Measurements from ENCODE around the gene ART1. TPM values are rescaled to one million over a fixed set of nuclear protein-coding genes. Genes with fewer than 3 reads are reported as not detected.
"Not testable (repeated sequence)": the region's sequence is repeated elsewhere in the genome, so short reads cannot be mapped to it uniquely, and the experiment has no call there.

Gene ART1
- polyA plus RNA-seq, 1 donor (not counting 4 experiments of a cell fraction or from before 2014, with no cell fraction given): not detected

DNA sequence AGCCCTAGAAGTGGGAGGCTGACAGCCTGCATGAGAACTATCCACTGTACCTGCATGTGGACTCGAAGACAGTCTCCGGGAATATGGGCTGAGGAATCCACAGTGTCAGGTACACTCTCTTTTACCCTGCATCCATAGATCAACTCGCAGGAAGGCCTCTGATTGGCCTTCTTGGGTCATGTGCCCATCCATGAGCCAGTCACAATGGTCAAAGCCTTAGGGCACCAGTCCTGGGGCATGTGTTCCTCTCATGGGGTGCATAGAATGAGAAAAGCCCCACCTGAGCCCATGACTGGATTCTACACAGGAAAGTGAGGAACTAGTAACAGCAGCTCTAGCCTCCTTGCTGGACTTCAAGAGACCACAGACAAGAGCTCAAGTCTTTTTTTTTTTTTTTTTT, 10.6 kb downstream of the ART1 start:
- H2AFZ ChIP-seq (ENCODE audit: control insufficient read depth, low read length): no peak overlapping the region
- H3K27ac ChIP-seq (ENCODE audit: control insufficient read depth, insufficient read depth, low read length): no peak overlapping the region
- dilution Hi-C loops (cut with MboI; ENCODE audit: extremely low pct_ligation_motif_present, low sequenced_read_pairs): no loop called here

DNA sequence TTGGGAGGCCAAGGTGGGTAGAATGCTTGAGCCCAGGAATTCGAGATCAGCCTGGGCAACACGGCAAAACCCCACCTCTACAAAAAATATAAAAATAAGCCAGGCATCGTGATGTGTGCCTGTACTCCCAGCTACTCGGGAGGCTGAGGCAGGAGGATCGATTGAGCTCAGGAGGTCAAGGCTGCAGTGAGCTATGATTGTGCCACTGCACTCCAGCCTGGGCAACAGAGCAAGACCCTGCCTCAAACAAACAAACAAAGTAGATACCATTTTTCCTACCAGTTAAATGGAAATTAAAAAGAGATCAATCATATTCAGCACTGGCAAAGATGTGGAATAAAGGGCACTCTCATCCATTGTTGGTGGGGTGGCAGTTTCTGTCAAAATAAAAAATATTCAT, 12.4 kb downstream of the ART1 start:
- H3K27me3 ChIP-seq (ENCODE audit: control insufficient read depth, extremely low read depth, insufficient read depth, low read length); H3K9me1 ChIP-seq (ENCODE audit: control insufficient read depth, extremely low read depth, insufficient read depth, low read length); H2AFZ ChIP-seq (ENCODE audit: control insufficient read depth, low read length); FAIRE-seq; H3K79me2 ChIP-seq (ENCODE audit: control insufficient read depth, insufficient read depth, low read length); H3K9me3 ChIP-seq (ENCODE audit: control insufficient read depth, low read depth, low read length); H3K4me2 ChIP-seq (ENCODE audit: control insufficient read depth, extremely low read depth, insufficient read depth, low read depth, low read length); dilution Hi-C loops (cut with MboI; ENCODE audit: extremely low pct_ligation_motif_present, low sequenced_read_pairs); H3K4me3 ChIP-seq (ENCODE audit: control insufficient read depth in 2 of 3, extremely low read depth in 1 of 3, insufficient read depth in 2 of 3, low read depth in 1 of 3, low read length in 3 of 3); H3K36me3 ChIP-seq (ENCODE audit: control insufficient read depth in 2 of 2, extremely low read depth in 1 of 2, insufficient read depth in 2 of 2, low read length in 2 of 2); DNase-seq (ENCODE audit: low read depth, low spot score); H3K4me1 ChIP-seq (ENCODE audit: control insufficient read depth, extremely low read depth, insufficient read depth, low read length); H3K9ac ChIP-seq (ENCODE audit: control insufficient read depth, extremely low read depth, insufficient read depth, low read length); H4K20me1 ChIP-seq (ENCODE audit: control insufficient read depth, extremely low read depth, insufficient read depth, low read length); H3K27ac ChIP-seq (ENCODE audit: control insufficient read depth, insufficient read depth, low read length): not testable (repeated sequence)

More for the DNA sequence above, 10.6 kb downstream of the ART1 start:
- no peaks in the 10 kb centered on the region for H3K9me1 ChIP-seq (ENCODE audit: control insufficient read depth, extremely low read depth, insufficient read depth, low read length)
- no peaks in the 10 kb centered on the region for H3K36me3 ChIP-seq (ENCODE audit: control insufficient read depth in 2 of 2, extremely low read depth in 1 of 2, insufficient read depth in 2 of 2, low read length in 2 of 2)
- DNase-seq (ENCODE audit: low read depth, low spot score) (no peak), FAIRE-seq (no peak)
- H3K27me3 ChIP-seq (ENCODE audit: control insufficient read depth, extremely low read depth, insufficient read depth, low read length): peaks cover 7% of the 10 kb centered on the region
- H3K4me1 ChIP-seq (ENCODE audit: control insufficient read depth, extremely low read depth, insufficient read depth, low read length): no peaks in the 10 kb centered on the region
- H3K9ac ChIP-seq (ENCODE audit: control insufficient read depth, extremely low read depth, insufficient read depth, low read length): no peak overlapping the region
- no peaks in the 10 kb centered on the region for H4K20me1 ChIP-seq (ENCODE audit: control insufficient read depth, extremely low read depth, insufficient read depth, low read length)
- H3K4me2 ChIP-seq (ENCODE audit: control insufficient read depth, extremely low read depth, insufficient read depth, low read depth, low read length): no peak overlapping the region
- no peaks in the 10 kb centered on the region for H3K79me2 ChIP-seq (ENCODE audit: control insufficient read depth, insufficient read depth, low read length)
- no peak overlapping the region for H3K4me3 ChIP-seq (ENCODE audit: control insufficient read depth in 2 of 3, extremely low read depth in 1 of 3, insufficient read depth in 2 of 3, low read depth in 1 of 3, low read length in 3 of 3)
- no peaks in the 10 kb centered on the region for H3K9me3 ChIP-seq (ENCODE audit: control insufficient read depth, low read depth, low read length)
- no peak for TF ChIP-seq EZH2 (IDR thresholded peaks at IDR 0.05; ENCODE audit: low read length)
- TF ChIP-seq, protein P1, sequence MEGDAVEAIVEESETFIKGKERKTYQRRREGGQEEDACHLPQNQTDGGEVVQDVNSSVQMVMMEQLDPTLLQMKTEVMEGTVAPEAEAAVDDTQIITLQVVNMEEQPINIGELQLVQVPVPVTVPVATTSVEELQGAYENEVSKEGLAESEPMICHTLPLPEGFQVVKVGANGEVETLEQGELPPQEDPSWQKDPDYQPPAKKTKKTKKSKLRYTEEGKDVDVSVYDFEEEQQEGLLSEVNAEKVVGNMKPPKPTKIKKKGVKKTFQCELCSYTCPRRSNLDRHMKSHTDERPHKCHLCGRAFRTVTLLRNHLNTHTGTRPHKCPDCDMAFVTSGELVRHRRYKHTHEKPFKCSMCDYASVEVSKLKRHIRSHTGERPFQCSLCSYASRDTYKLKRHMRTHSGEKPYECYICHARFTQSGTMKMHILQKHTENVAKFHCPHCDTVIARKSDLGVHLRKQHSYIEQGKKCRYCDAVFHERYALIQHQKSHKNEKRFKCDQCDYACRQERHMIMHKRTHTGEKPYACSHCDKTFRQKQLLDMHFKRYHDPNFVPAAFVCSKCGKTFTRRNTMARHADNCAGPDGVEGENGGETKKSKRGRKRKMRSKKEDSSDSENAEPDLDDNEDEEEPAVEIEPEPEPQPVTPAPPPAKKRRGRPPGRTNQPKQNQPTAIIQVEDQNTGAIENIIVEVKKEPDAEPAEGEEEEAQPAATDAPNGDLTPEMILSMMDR (optimal IDR thresholded peaks at IDR 0.05 in 1 of 3, IDR thresholded peaks at IDR 0.05 in 1 of 3, conservative IDR thresholded peaks at IDR 0.05 in 1 of 3; ENCODE audit: extremely low read depth in 1 of 3, insufficient read depth in 2 of 3, low read length in 3 of 3): no peak

DNA sequence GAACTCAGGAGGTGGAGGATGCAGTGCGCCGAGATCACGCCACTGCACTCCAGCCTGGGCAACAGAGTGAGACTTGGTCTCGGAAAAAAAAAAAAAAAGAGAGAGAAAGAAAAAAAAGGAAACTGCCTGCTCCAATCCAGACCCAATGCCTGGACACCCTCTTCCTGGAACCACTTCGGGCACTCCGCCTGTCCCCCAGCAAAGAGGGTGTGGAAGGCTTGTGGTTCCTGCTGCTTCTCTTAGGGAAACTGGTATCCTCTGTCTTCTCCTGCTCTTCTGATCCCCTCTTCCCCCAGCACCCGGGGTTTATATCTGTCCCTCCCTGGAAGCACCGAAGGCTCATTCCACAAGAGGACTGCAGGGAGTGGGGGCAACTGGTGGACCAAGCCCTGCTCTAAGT, 13.3 kb downstream of the ART1 start:
- Histone ChIP-seq H3K27me3 (ENCODE audit: control insufficient read depth, extremely low read depth, insufficient read depth, low read length) (peaks cover 7% of the 10 kb centered on the region), H3K36me3 (ENCODE audit: control insufficient read depth in 2 of 2, extremely low read depth in 1 of 2, insufficient read depth in 2 of 2, low read length in 2 of 2) (no peaks in the 10 kb centered on the region), H3K27ac (ENCODE audit: control insufficient read depth, insufficient read depth, low read length) (no peak overlapping the region), H3K79me2 (ENCODE audit: control insufficient read depth, insufficient read depth, low read length) (no peaks in the 10 kb centered on the region), H3K4me2 (ENCODE audit: control insufficient read depth, extremely low read depth, insufficient read depth, low read depth, low read length) (no peak overlapping the region), H4K20me1 (ENCODE audit: control insufficient read depth, extremely low read depth, insufficient read depth, low read length) (no peaks in the 10 kb centered on the region), H3K4me3 (ENCODE audit: control insufficient read depth in 2 of 3, extremely low read depth in 1 of 3, insufficient read depth in 2 of 3, low read depth in 1 of 3, low read length in 3 of 3) (no peak overlapping the region), H3K4me1 (ENCODE audit: control insufficient read depth, extremely low read depth, insufficient read depth, low read length) (no peaks in the 10 kb centered on the region), H3K9ac (ENCODE audit: control insufficient read depth, extremely low read depth, insufficient read depth, low read length) (no peak overlapping the region), H3K9me3 (ENCODE audit: control insufficient read depth, low read depth, low read length) (no peaks in the 10 kb centered on the region), H3K9me1 (ENCODE audit: control insufficient read depth, extremely low read depth, insufficient read depth, low read length) (no peaks in the 10 kb centered on the region), H2AFZ (ENCODE audit: control insufficient read depth, low read length) (no peak overlapping the region)
- FAIRE-seq (no peak), DNase-seq (ENCODE audit: low read depth, low spot score) (no peak)
- dilution Hi-C loops (cut with MboI; ENCODE audit: extremely low pct_ligation_motif_present, low sequenced_read_pairs): no loop called here
- TF ChIP-seq, protein P1 (optimal IDR thresholded peaks at IDR 0.05 in 1 of 3, IDR thresholded peaks at IDR 0.05 in 1 of 3, conservative IDR thresholded peaks at IDR 0.05 in 1 of 3; ENCODE audit: extremely low read depth in 1 of 3, insufficient read depth in 2 of 3, low read length in 3 of 3): no peak
- no peak for TF ChIP-seq EZH2 (IDR thresholded peaks at IDR 0.05; ENCODE audit: low read length)
